Endothelial cell (in vitro differentiated cells): Measurements from ENCODE around the gene SECISBP2L. TPM values are rescaled to one million over a fixed set of nuclear protein-coding genes. Genes with fewer than 3 reads are reported as not detected.
A peak's percentile ranks its signal among the peaks of the same experiment; 100 is the strongest.

Experiments
- DNase-seq: peaks from one replicate; pipeline ENCODE4 v3.0.0; 2021; ENCODE audit warnings: low spot score
- H3K27ac Mint-ChIP-seq: one replicate; pipeline ENCODE4 v1.8.0; 2021; ENCODE audit warnings: mixed read lengths, inconsistent platforms; ENCODE audit not compliant: unreplicated experiment
- H3K27me3 Mint-ChIP-seq: one replicate; pipeline ENCODE4 v1.8.0; 2021; ENCODE audit warnings: mild to moderate bottlenecking, moderate library complexity, mixed read lengths, inconsistent platforms; ENCODE audit not compliant: unreplicated experiment
- H3K36me3 Mint-ChIP-seq: one replicate; pipeline ENCODE4 v1.8.0; 2021; ENCODE audit warnings: mild to moderate bottlenecking, low read depth, mixed read lengths, inconsistent platforms; ENCODE audit not compliant: unreplicated experiment
- H3K4me1 Mint-ChIP-seq: one replicate; pipeline ENCODE4 v1.8.0; 2021; ENCODE audit warnings: mild to moderate bottlenecking, mixed read lengths, inconsistent platforms; ENCODE audit not compliant: unreplicated experiment
- H3K4me3 Mint-ChIP-seq: one replicate; pipeline ENCODE4 v1.8.0; 2021; ENCODE audit warnings: mild to moderate bottlenecking, mixed read lengths, inconsistent platforms; ENCODE audit not compliant: unreplicated experiment
- H3K9me3 Mint-ChIP-seq: one replicate; pipeline ENCODE4 v1.8.0; 2021; ENCODE audit warnings: mixed read lengths, inconsistent platforms; ENCODE audit not compliant: unreplicated experiment
- total RNA-seq: library from RNA; stranded (reverse); fragmentation: NEBNext Ultra II Directional; extraction: Animal tissue kit (Norgen Biotek cat#: 25700); gene quantifications from one replicate; pipeline ENCODE4 v1.2.1, GENCODE V29; 2021; ENCODE audit not compliant: unreplicated experiment
- TF ChIP-seq, protein P1 (sequence below): fragments of 200-600 bp; sonication (generic); IDR thresholded peaks from one replicate; pipeline ENCODE4 v1.5.0; 2021; ENCODE audit warnings: antibody characterized with exemption; ENCODE audit not compliant: unreplicated experiment

SECISBP2L gene
- total RNA-seq, 1 donor from 2014 or later, result 44.3 TPM

DNA sequence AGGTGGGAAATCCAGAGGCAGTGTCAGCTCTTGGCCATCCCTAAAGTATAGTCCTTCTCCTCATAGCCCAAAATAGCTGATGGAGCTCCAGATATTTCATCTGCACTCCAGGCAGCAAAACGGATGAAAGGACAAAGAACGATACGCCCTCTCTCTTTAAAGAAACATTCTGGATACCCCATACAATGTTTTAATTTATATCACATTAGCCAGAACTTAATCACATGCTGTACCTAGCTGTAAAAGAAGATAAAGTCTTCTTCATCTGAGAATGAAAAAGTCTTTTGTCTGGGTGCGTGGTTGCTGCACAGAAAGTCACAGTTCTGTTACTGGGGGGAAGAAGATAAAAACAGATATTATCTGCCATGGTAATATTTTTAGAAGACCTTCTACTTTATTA is 78.2 kb downstream of the SECISBP2L start:
- H3K36me3 Mint-ChIP-seq, result peaks cover 5% of the 10 kb centered on the region

DNA sequence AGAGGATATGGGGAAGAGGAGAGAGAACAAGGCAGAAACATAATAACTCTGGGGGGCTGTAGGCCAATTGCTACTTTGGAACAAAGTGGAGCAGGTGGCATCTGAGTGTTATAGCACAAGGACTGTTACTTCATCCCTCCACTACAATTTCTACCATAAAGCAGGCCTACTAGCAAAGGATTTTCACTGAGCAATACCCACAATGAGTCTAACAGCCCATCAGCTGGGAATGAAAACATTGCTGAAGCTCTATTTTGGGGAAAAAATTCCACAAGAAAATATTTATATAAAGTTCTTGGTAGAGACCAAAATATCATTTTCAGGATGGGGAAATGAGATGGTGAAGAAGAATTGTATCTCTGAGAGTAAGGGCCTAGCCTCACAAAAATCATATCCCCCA is 78.9 kb downstream of the SECISBP2L start:
- no peak for DNase-seq
- no peak overlapping the region for H3K4me3 Mint-ChIP-seq
- peaks cover 25% of the 10 kb centered on the region for H3K4me1 Mint-ChIP-seq
- H3K36me3 Mint-ChIP-seq, result peaks cover 5% of the 10 kb centered on the region
- H3K27ac Mint-ChIP-seq, result no peak overlapping the region
- H3K9me3 Mint-ChIP-seq, result no peaks in the 10 kb centered on the region
- H3K27me3 Mint-ChIP-seq, result peaks cover 8% of the 10 kb centered on the region
- TF ChIP-seq, protein P1, sequence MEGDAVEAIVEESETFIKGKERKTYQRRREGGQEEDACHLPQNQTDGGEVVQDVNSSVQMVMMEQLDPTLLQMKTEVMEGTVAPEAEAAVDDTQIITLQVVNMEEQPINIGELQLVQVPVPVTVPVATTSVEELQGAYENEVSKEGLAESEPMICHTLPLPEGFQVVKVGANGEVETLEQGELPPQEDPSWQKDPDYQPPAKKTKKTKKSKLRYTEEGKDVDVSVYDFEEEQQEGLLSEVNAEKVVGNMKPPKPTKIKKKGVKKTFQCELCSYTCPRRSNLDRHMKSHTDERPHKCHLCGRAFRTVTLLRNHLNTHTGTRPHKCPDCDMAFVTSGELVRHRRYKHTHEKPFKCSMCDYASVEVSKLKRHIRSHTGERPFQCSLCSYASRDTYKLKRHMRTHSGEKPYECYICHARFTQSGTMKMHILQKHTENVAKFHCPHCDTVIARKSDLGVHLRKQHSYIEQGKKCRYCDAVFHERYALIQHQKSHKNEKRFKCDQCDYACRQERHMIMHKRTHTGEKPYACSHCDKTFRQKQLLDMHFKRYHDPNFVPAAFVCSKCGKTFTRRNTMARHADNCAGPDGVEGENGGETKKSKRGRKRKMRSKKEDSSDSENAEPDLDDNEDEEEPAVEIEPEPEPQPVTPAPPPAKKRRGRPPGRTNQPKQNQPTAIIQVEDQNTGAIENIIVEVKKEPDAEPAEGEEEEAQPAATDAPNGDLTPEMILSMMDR, result no peak

More for the DNA sequence above, 78.2 kb downstream of the SECISBP2L start:
- Mint-ChIP-seq H3K9me3 (no peaks in the 10 kb centered on the region), H3K27me3 (peaks cover 10% of the 10 kb centered on the region), H3K27ac (no peak overlapping the region), H3K4me1 (peaks cover 25% of the 10 kb centered on the region), H3K4me3 (no peak overlapping the region)
- DNase-seq, result no peak
- TF ChIP-seq, protein P1, result no peak

DNA sequence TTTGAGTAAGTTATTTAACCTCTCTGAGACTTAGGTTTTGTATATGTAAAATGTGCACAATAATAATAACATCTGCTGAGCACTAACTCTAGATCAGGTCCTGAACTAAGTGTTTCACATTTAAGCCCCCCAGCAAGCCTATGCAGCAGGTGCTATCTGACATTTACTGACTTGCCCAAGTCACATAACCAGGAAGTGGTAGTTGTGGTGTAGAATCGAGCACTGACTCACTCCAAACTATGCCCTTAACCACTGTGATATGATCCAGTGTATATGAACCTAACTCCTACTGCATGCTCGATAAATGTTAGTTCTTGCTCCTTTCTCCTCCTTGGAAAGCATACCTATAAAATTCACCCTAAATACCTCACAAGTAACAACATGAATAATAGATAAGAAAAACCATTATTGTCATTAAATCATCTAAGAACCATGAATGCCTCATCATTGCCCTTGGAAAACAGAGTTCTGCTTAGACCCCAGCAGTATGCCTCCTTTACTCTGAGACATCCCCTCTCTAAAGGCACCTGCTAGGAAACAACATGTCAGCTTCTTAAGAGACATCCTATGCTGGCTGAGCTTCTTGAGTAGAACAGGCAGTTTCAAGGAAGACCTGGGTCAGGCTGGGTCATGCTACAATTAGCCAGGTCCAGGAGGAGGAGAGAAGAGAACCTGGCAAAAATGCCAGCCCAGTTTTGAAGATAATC is 79.5 kb downstream of the SECISBP2L start:
- Mint-ChIP-seq H3K36me3 (peaks cover 5% of the 10 kb centered on the region), H3K4me1 (peaks cover 30% of the 10 kb centered on the region), H3K9me3 (no peaks in the 10 kb centered on the region), H3K4me3 (no peak overlapping the region), H3K27ac (no peak overlapping the region), H3K27me3 (peaks cover 10% of the 10 kb centered on the region)
- no peak for DNase-seq
- TF ChIP-seq, protein P1, result no peak

DNA sequence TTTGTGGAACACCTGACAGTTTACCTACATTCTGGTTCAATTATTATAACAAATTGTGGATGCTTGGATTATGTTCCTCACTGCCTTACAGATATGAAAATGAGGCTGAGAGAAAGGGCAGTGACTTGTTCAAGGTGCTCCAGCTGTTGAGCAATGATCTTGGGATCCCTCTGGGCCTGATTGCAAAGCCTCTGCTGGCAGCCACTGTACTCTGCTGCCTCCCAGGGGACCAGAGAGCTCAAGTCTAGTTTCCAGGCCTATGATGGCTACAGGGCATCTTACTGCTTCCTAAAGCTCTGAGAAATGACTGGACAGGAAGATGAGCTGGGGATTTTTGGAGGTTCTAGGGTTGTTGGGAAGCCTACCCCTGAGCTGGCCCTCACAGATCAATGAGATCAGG is 80.3 kb downstream of the SECISBP2L start:
- Mint-ChIP-seq H3K4me1 (peaks cover 37% of the 10 kb centered on the region), H3K27ac (no peak overlapping the region), H3K9me3 (no peaks in the 10 kb centered on the region), H3K36me3 (peaks cover 5% of the 10 kb centered on the region), H3K4me3 (no peak overlapping the region), H3K27me3 (peaks cover 10% of the 10 kb centered on the region)
- TF ChIP-seq, protein P1, result no peak
- no peak for DNase-seq

DNA sequence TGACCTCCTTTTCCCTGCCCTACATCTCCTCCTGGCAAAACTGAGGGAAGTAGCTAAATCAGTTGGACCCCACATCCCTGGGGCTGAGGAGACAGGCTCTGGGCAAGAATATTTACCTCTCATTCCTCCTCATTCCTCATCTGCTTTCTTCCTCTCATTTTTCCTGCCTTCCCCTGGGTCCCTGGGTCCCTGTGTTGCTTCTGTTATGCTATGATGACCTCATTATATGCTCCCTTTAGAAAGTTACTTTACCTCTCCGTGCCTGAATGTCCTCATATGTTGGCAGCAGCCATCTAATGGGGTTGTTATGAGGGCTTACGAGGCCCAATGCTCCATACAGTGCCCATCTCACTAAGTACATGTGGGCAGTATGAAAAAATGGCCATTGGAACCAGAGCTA is 81.3 kb downstream of the SECISBP2L start:
- peak overlapping the region; percentile 98 for H3K27ac Mint-ChIP-seq
- peaks cover 10% of the 10 kb centered on the region for H3K27me3 Mint-ChIP-seq
- TF ChIP-seq, protein P1, result no peak

More for the DNA sequence above, 81.3 kb downstream of the SECISBP2L start:
- H3K4me1 Mint-ChIP-seq, result peaks cover 46% of the 10 kb centered on the region
- peak overlapping the region; percentile 21 for H3K4me3 Mint-ChIP-seq
- H3K36me3 Mint-ChIP-seq, result peaks cover 5% of the 10 kb centered on the region
- DNase-seq, result no peak
- H3K9me3 Mint-ChIP-seq, result no peaks in the 10 kb centered on the region
